HG03103 (cell line): Measurements from ENCODE around the gene FTO.

ENCODE experiments used
- ATAC-seq: cut with Tn5 transposase; IDR thresholded peaks from one replicate; pipeline ENCODE4 v1.9.1; 2021; ENCODE audit warnings: low read depth; ENCODE audit not compliant: unreplicated experiment

Gene FTO

GRCh38 chr16:53915452-53916160 lies 211.7 kb downstream of the FTO start:
- ATAC-seq, result no peak

- no peak for ATAC-seq
Measured at GRCh38 chr16:53920988-53921387, 217.0 kb downstream of the FTO start.

- ATAC-seq, result no peak
Measured at GRCh38 chr16:53922067-53922806, 218.3 kb downstream of the FTO start.

GRCh38 chr16:53922807-53923571 lies 219.0 kb downstream of the FTO start:
- no peak for ATAC-seq

GRCh38 chr16:53924331-53925106 lies 220.6 kb downstream of the FTO start:
- ATAC-seq, result no peak

GRCh38 chr16:53925107-53925410 lies 221.1 kb downstream of the FTO start:
- ATAC-seq, result no peak

- no peak for ATAC-seq
Measured at GRCh38 chr16:53925526-53925925, 221.6 kb downstream of the FTO start.

GRCh38 chr16:53926209-53926608 lies 222.3 kb downstream of the FTO start:
- no peak for ATAC-seq

- ATAC-seq, result no peak
Measured at GRCh38 chr16:53932975-53933374, 229.0 kb downstream of the FTO start.

- ATAC-seq, result no peak
Measured at GRCh38 chr16:53933407-53933806, 229.5 kb downstream of the FTO start.

GRCh38 chr16:53936052-53936451 lies 232.1 kb downstream of the FTO start:
- ATAC-seq, result no peak

- ATAC-seq, result no peak
Measured at GRCh38 chr16:53936529-53936928, 232.6 kb downstream of the FTO start.

GRCh38 chr16:53937161-53937880 lies 233.4 kb downstream of the FTO start:
- no peak for ATAC-seq

GRCh38 chr16:53944025-53944424 lies 240.1 kb downstream of the FTO start:
- no peak for ATAC-seq

GRCh38 chr16:53945996-53946395 lies 242.0 kb downstream of the FTO start:
- ATAC-seq, result no peak

- ATAC-seq, result no peak
Measured at GRCh38 chr16:53946746-53947386, 242.9 kb downstream of the FTO start.

- no peak for ATAC-seq
Measured at GRCh38 chr16:53947642-53948041, 243.7 kb downstream of the FTO start.

GRCh38 chr16:53948326-53948725 lies 244.4 kb downstream of the FTO start:
- ATAC-seq, result no peak

GRCh38 chr16:53948734-53949430 lies 244.9 kb downstream of the FTO start:
- no peak for ATAC-seq
